Measurements from ENCODE around the gene STX19. TPM values are rescaled to one million over a fixed set of nuclear protein-coding genes. Genes with fewer than 3 reads are reported as not detected.

Gene STX19
- total and polyA plus RNA-seq, 2 of the 13 experiments (the other 11 are each of a cell fraction or from before 2014, with no cell fraction given), result not detected

GRCh38 chr3:94062513-94063404, 34.4 kb upstream of the STX19 start, which contains the start of the genes DHFR2 and NSUN3 (continued):
- TF ChIP-seq ZNF800 (CRISPR knock-in tag; IDR thresholded peaks at IDR 0.05) (no peak), ZNF605 (CRISPR knock-in tag; IDR thresholded peaks at IDR 0.05) (0 out of 2 replicates have a peak, but pooled peaks have one; percentile 20), KLF16 (CRISPR knock-in tag; IDR thresholded peaks at IDR 0.05) (peak in 1 of 2 experiments; percentile 56; a peak in 1 of 4 replicates), GATAD2A (CRISPR knock-in tag; IDR thresholded peaks at IDR 0.05) (peak; percentile 36; the same call in 1 of the 2 replicates), MIER2 (CRISPR knock-in tag; IDR thresholded peaks at IDR 0.05) (no peak), ZNF256 (CRISPR knock-in tag; conservative IDR thresholded peaks at IDR 0.05) (0 out of 2 replicates have a peak, but pooled peaks have one; percentile 43), ZNF761 (CRISPR knock-in tag; conservative IDR thresholded peaks at IDR 0.05) (no peak), NFAT5 (CRISPR knock-in tag; IDR thresholded peaks at IDR 0.05) (peak; percentile 29; the same call in 1 of the 2 replicates), RBM39 (IDR thresholded peaks at IDR 0.05; ENCODE audit: low read depth, low read length, poor library complexity, severe bottlenecking) (peak; percentile 45), PLSCR1 (CRISPR knock-in tag; IDR thresholded peaks at IDR 0.05; ENCODE audit: borderline replicate concordance) (peak; percentile 43; the same call in 1 of the 2 replicates), U2AF2 (IDR thresholded peaks at IDR 0.05; ENCODE audit: low read depth, low read length) (peak; percentile 49; the same call in 1 of the 2 replicates), ZKSCAN1 (IDR thresholded peaks at IDR 0.05; ENCODE audit: low read length) (no peak), THAP9 (CRISPR knock-in tag; IDR thresholded peaks at IDR 0.05; ENCODE audit: borderline replicate concordance) (peak; percentile 87; the same call in 1 of the 2 replicates), PHF21A (CRISPR knock-in tag; IDR thresholded peaks at IDR 0.05) (peak; percentile 98), ZC3H13 (CRISPR knock-in tag; IDR thresholded peaks at IDR 0.05) (no peak), JDP2 (CRISPR knock-in tag; IDR thresholded peaks at IDR 0.05; ENCODE audit: borderline replicate concordance) (no peak), NAIF1 (CRISPR knock-in tag; IDR thresholded peaks at IDR 0.05; ENCODE audit: borderline replicate concordance) (peak; percentile 90)
